GM21717 (cell line): ENCODE data around the gene KHDC3L.
A peak's percentile ranks its signal among the peaks of the same experiment; 100 is the strongest.

Experiments used
- ATAC-seq: cut with Tn5 transposase; IDR thresholded peaks from one replicate; pipeline ENCODE4 v1.9.1; 2021; ENCODE audit warnings: mild to moderate bottlenecking, moderate library complexity; ENCODE audit not compliant: unreplicated experiment

KHDC3L gene, protein sequence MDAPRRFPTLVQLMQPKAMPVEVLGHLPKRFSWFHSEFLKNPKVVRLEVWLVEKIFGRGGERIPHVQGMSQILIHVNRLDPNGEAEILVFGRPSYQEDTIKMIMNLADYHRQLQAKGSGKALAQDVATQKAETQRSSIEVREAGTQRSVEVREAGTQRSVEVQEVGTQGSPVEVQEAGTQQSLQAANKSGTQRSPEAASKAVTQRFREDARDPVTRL

DNA sequence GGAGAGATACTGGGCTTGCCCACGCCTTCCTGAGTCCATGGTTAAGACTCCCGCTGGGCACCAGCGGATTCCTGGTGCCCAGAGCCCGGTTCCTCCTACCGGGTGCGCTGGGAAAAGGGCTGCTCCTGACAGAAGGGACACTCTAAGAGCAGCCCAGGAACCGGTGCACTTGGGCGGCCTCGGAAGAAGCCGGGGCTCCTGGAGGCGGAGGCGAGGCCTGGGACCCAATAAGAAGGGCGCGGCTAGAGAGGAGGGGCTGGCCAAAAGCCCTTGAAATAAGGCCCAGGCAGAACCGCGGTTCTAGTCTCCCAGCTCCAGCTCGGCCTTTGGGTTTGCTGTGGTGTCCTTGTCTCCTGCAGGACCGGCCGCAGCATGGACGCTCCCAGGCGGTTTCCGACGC is at the start of gene KHDC3L:
TSS of gene KHDC3L (plus strand) at position 301 of the 400 bp plus-strand sequence. CDS start at position 373, 72 bp downstream.
- no peak for ATAC-seq

DNA sequence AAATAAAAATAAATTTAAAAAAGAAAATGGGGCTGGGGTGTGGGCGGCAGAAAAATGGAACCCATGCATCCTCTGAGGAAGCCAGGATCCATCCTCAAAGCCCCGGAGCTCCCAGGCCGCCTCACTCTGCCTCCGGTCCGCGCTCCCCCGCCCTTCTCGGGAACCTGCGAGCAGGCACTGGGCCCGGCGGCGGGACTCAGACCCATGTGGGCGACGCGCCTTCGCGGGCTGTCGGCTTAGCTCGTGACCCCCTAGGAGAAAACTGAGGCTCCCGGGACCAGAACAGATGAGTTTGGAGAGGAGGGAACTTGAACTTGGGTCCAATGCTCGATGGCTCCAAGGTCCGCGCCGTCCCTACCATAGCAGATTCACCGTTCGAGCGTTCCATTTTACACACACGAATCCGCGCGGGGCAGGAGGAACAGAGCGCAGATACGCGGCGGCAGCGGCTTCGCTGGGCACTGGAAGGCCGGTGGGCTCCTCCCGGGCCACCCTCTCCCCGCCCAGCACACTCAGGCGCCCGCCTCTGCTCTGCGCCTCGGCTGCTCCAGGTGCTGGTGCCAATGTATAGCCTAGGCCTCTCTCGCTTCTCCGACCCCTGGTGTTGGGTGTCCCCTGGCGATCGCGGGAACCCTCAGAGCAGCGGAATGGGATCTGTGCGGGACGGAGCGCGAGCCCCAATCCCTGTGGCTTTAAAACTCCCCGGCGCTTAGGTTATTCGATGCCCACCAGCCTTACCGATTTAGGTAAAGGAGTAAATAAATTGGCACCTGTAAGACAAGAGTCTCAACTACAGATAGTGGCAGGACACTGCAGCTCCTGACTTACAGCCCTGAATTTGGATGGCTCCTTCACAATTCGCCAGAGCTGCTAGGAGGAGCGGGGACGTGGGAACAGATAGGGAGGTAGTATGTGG is 47.6 kb upstream of the KHDC3L start:
- ATAC-seq = no peak

DNA sequence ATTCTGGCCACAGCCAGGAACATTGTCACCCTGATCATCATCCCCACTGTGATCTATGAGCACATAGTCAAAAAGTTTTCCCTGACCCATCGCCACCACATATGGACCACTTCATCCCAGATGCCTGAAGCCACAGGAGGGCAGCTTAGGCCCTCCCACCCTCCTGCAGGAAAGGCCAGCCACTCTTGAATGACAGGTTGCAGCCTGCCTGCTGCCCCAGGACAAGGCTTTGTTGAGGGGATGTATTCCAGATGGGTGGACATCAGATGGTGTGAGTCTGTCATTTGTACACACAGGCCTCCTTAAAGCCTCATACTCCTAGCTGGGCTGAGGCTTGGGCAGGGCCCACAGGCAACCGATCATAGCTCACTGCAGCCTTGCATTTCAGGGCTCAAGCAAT is 39.1 kb upstream of the KHDC3L start:
- ATAC-seq = no peak

DNA sequence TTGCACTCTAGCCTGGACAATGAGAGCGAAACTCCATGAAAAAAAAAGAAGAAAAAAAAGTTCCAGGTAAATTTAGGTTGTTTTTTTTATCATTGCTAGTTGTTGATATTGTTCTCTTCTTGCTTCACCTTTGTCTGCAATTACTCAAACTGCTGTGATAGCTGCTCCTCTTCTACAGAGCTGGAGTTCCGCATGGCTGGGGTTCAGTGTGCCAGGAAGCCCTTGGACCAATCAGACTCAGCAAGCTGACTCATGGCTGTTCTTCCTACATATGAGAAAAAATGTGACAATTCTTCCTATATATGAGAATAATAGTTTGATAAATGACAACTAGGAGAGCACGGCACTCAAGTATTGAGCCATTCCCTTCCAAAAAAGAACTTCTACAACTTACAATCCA is 36.8 kb upstream of the KHDC3L start:
- ATAC-seq = no peak

DNA sequence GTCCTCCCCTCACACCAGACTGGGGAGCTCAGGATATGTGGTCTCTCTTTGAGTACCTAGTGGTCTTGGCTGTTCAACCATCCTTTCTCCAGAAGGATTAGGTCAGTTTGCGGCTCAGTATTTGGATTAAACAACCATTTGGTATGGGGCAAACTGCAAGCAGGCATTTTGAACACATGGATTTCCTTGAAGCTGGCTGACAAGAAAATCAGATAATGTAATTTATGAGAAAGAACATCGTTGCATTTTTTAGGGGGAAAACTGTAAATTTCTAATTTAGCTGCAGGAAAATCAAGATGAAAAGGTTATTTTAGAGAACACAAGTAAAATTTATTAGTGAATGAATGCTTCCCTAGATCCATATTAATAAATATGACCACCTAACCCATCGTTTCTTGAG is 33.7 kb upstream of the KHDC3L start:
- no peak for ATAC-seq

DNA sequence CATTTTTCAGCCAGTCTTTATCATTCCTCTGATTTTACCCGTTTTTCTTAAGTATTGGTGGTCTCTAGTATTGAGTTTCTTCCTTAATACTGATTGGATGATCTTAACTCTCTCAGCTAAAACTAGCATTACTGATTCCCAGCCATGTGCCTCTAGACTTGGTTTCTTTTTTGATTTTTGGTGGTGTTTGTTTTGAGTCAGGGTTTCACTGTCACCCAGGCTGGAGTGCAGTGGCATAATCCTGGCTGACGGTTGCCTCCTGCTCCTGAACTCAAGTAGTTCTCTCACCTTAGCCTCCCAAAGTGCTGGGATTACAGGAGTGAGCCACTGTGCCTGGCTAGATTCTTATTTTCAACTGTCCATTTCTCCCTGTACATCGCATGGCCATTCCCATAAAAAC is 33.3 kb upstream of the KHDC3L start:
- peak; percentile 77 for ATAC-seq

DNA sequence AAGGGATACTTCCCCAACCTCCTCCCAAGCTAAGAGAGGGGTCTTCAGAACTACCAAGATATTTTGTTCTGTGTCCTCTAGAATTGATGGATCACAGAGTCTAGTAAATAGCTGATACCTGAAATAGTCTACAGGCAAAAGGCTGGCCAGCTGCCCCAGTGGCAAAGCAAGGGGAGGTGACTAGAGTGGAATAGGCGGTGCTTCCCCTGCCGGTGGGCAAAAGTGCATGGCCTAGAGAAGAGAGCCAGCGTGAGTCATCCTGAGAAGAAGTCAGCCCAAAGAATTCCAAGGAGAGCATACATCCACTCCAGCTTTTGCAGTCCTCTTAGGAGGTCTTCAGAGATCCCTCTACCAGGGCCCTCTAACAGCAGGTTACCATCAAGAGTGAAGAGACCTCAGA is 23.1 kb upstream of the KHDC3L start:
- ATAC-seq = no peak

DNA sequence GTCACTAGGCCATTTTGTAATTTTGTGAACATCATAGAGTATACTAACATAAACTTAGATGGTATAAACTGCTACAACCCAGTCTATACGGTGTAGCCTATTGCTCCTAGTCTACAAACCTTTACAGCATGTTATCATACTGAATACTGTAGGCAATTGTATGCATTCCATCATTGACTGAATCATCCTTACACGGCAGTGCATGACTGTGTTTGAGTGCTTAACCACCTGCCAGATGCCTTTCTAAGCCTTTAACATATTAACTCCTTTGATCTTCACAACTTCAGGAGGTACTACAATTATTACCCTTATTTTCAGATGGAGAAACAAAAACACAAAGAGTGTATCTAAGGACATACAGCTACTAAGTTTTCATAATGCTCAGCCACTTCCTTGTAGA is 22.4 kb upstream of the KHDC3L start:
- no peak for ATAC-seq

DNA sequence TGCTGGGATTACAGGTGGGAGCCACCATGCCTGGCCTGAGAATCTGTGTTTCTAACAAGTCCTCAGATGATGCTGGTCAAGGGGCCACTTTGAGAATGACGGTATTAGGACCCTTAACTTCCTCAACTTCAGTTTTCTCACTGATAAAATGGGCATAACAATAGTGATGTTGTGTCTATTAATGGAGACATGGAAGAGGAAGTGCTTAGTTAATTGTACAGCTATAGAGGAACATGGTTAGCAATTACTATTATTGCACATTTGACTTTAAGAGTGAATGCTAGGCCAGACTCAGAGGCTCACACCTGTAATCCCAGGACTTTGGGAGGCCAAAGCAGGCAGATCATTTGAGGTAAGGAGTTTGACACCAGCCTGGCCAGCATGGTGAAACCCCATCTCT is 21.1 kb upstream of the KHDC3L start:
- ATAC-seq = no peak

DNA sequence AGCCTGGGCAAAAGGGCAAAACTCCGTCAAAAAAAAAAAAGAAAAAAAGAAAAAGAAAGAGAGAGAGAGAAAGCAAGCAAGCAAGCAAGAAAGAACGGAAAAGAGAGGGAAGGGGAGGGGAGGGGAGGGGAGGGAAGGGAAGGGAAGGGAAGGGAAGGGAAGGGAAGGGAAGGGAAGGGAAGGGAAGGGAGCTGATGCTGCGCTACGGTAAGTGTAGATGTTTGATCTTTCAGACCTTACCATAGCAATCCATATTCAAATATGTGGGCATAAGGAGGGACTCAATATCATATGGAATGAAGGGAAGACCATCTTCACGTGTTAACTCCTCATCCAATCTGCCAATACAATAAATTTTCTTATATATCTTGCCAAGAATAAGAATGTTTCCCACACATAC is 20.3 kb upstream of the KHDC3L start:
- no peak for ATAC-seq

DNA sequence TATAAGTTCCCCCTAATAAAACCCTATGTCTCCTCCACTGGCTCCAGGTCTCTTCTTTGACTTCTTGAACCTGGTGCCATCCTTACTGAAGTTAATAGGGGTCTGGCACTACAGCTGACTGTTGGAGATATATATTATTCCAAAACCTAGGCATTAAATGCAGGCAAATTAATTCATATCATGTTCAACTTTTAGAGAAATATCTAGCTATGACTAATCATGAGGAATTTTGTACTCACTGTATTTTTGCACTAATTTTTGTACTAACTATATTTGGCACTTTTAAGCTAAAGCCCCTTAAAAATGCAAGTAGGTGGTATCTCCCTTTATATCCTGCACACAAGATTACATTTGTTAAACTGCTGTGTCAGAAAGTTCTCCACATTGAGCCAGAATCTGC is 19.3 kb upstream of the KHDC3L start:
- ATAC-seq = no peak

DNA sequence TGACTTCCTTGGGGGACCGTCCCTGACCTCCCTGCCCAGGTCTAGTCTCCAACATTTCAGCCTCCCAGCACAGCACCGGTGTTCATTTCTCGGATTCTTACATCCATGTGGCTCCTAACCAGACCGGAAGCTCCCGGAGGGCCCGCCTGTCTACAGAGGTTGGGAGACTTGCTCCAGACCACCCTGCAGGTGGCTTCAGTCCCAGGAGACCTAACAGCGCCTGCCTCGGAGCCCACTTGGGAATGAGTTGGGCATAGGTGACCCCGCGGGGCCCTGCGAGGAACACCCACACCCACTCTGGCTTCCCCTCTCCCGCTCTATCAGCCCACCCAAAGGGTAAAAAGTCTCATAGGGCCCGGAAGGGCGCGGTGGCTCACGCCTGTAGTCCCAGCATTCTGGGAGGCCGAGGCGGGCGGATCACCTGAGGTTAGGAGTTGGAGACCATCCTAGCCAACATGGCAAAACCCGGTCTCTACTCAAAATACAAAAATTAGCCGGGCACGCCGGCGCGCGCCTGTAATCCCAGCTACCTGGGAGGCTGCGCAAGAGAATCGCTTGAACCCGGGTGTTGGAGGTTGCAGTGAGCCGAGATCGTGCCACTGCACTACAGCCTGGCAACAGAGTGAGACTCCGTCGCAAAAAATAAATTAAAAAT is 13.8 kb upstream of the KHDC3L start:
- ATAC-seq = no peak

DNA sequence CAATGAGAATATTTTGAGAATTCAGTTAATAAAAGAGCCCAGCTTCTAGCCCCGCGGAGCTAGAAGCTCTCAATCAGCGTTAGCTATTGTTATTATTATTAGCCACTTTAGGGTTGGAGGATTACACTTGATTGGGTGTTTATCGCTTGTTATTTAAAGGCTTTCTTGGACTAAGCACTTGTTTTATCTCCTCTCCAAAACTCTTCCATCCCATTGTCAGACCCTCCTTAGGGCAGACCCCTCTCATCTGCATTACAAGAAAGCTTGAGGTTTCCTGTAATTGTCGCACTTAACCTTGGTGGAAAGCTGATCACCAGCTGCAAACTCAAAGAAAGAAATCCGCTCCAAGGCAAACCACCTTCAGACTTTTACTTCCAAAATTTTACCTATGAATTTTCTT is 13.1 kb upstream of the KHDC3L start:
- ATAC-seq = no peak

DNA sequence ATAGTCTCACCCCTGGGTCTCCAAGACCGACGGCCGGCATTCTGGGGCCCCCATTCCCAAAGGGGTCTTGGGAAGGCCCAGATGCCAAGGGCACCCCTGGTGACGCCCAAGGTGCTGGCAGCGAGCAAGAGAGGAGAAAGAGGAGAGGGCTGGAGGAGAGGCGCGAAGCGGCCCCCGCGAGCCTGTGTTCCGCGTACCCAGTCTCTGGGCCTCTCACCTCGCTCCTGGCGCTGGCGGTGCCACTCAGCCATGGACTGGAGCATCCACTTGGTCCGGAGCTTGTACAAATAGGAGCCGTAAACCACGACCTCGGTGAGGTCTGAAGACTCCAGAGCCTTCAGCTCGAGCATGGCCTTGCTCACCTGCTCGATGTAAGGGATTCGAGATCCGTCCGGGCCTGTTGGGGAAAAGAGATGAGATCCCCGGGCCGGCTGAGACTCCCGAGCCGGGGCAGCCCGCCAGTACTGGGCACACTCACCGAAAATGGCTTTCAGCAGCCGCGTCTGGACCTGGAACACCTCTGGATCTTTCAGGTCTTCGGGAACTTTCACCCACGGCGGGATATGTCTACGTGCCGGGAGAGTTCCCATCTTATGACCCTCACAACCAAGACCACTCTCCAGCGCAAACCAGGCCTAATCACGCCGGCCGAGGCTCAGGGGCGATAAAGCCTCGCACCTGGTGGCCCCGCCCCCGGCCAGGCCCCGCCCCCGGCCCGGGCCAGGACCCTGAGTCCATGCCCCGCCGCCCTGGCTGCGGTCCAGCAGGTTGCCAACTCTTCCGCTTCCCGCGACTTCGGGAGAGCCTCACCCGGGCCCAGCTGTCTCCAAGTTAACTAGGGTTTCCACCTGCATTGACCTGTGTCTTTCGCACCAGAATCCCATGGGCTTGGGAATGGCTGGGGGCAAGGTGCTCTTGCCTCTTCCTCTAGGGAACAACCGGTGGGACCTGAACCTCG is 8.5 kb upstream of the KHDC3L start, which contains the start of gene DPPA5:
TSS of gene DPPA5 (minus strand) at position 641 of the 958 bp plus-strand sequence. CDS start at position 590, 51 bp downstream.
- ATAC-seq = no peak

DNA sequence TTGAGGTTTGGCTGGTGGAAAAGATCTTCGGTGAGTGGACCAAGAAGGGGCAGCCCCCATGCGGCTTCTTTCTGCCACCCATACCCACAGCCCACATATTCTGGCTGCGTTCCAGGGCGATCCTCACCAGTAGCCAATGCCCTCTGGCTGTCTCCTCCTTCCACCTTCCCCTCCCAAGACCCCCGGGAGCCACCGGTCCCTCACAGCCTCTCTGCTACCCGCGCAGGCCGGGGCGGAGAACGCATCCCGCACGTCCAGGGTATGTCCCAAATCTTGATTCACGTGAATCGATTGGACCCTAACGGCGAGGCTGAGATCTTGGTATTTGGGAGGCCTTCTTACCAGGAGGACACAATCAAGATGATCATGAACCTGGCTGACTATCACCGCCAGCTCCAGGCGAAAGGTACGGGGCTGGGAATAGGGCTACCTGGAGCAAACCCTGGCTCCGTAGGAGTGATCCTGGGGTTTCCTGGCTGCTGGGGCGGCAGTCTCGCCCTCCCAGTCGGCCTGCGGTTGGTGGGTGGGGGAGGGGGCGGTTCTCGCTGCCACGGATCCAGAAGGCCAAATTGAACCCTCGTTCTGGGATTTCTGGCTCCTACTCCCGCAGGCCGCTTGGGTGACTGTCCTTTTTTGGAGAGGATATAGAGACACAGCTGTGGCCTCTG is 545 bp downstream of the KHDC3L start:
- ATAC-seq = no peak

DNA sequence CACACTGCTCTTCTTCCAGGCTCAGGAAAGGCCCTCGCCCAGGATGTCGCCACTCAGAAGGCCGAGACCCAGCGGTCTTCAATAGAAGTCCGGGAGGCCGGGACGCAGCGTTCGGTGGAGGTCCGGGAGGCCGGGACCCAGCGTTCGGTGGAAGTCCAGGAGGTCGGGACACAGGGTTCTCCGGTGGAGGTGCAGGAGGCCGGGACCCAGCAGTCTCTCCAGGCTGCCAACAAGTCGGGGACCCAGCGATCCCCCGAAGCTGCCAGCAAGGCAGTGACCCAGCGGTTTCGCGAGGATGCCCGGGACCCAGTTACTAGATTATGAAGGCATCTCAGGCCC is 1.0 kb downstream of the KHDC3L start:
- no peak for ATAC-seq

DNA sequence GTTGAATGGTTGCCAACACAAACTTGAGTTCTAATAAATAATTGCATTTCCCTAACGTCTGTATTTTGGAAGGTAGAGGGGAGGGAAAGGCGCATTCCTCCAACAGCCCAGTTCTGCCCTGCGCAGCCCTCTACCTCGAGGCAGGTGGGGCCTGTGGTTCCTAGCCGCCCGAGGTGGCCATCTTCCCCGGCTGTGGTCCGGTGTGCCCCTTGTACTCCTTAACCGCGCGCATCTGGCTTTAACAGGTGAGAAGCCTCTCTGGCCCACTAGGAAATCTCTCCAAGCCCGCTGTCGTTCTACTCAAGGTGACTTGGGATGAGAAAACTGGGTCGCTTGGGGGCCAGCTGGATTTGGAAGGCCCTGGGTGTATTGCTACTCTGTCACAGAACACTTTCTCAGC is 1.7 kb downstream of the KHDC3L start:
- no peak for ATAC-seq

DNA sequence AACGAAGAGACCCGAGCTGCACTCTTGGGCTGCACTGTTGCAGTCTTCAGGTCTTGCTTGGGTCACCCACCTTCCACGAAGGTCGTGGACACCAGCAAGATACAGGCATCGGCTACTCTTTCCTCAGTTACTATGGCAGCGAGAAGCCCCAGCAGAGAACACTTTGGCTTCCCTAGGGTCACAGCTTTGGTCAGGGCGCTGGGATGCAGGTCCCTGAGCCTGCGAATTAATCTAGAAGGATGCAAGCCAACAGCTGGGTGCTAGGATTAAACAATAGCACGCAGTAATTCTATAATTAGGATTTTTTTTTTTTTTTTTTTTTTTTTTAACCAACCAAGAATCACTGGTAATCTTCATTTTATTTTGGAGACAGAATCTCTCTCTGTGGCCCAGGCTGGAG is 2.1 kb downstream of the KHDC3L start:
- ATAC-seq = no peak

DNA sequence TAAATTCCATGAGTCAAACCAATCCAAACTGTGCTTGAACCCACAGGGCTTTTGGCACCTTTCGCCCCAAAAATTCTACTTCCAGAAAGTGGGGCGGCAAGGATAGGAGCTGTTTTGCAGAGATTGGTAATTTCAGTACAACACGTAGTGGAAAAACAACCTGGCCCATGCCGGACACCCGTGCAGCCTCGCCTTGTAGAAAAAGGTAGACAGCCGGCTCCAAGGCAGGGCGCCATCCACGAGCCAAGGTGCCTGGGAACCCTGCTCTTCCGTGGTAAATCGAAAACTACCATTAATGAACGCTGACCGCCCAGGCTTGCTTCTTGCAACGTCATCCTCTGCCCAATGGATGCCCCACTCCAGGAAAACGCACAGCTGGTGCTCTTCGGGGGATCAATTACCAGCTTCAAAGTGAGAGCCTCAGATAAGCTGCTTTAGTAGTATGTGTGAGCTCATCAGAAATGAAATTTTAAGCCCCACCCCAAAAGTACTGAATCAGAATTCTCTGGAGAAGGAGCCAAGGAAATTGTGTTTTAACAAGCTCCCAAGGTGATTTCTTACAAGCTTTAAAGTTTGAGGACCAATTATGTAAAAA is 5.4 kb downstream of the KHDC3L start:
- ATAC-seq = no peak

DNA sequence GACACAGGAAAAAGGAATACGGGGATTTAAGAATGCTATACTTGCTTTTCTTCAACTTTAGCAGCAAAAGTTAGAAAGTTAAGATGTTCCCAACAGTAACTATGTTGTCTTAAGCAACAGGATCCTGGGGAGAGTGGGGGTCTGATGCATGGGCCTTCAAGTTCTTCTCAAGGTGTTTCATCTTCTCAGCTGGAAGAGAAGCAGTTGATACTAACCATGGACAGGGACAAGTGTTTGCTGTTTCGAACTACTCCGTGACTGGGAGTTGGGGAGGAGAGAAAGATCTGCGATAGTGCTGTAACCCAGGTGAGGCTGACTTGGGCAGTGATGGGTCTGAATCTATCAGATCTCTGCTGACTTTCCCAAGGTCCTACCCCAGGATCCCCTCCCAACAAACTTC is 6.2 kb downstream of the KHDC3L start:
- no peak for ATAC-seq
